ENCODE measurements around the gene OTUB2.
A peak's percentile ranks its signal among the peaks of the same experiment; 100 is the strongest.

The OTUB2 gene

DNA sequence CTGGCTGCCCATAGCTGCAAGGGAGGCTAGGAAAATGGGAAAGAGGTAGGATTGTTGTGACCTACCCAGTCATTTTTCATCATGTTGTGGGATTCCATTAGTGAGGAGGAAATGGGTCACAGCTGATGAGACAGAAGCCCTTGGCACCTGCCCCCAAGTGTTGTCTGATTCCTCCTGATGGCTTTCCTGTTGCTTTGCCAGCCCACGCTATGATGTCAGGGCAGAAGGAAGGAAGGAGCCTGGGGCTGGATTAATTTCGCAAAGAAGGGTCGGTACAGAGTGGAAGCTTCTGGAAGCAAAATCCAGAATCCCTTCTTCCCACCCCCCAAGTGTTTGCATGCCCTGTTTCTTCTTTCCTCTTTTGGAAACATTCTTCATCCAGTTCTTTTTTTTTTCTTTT lies 8.7 kb downstream of the OTUB2 start:
- peaks cover 3% of the 10 kb centered on the region for H3K27me3 ChIP-seq (ENCODE audit: insufficient read depth, low read length, poor library complexity)
- ATAC-seq (ENCODE audit: insufficient read depth, low read depth) (no peak), DNase-seq (no peak)
- no peaks in the 10 kb centered on the region for H3K9me3 ChIP-seq (ENCODE audit: insufficient read depth, low read length, severe bottlenecking)
- no peaks in the 10 kb centered on the region for H3K79me2 ChIP-seq (ENCODE audit: insufficient read depth, low read length)
- no peak overlapping the region for H3K9ac ChIP-seq (ENCODE audit: low read depth, low read length)
- no peak overlapping the region for H3K4me2 ChIP-seq (ENCODE audit: insufficient read depth, low read length)
- H3K4me1 ChIP-seq (ENCODE audit: insufficient read depth, low read length): no peaks in the 10 kb centered on the region
- H3K4me3 ChIP-seq (ENCODE audit: low read depth in 1 of 2, low read length in 2 of 2): no peak overlapping the region
- no peaks in the 10 kb centered on the region for H3K36me3 ChIP-seq (ENCODE audit: insufficient read depth, low read length)
- H4K20me1 ChIP-seq (ENCODE audit: insufficient read depth, low read length): peaks cover under 1% of the 10 kb centered on the region; the same call in 1 of the 2 replicates
- H3K27ac ChIP-seq (ENCODE audit: low read length): no peak overlapping the region
- H2AFZ ChIP-seq (ENCODE audit: low read depth, low read length): no peak overlapping the region
- TF ChIP-seq, protein P1, sequence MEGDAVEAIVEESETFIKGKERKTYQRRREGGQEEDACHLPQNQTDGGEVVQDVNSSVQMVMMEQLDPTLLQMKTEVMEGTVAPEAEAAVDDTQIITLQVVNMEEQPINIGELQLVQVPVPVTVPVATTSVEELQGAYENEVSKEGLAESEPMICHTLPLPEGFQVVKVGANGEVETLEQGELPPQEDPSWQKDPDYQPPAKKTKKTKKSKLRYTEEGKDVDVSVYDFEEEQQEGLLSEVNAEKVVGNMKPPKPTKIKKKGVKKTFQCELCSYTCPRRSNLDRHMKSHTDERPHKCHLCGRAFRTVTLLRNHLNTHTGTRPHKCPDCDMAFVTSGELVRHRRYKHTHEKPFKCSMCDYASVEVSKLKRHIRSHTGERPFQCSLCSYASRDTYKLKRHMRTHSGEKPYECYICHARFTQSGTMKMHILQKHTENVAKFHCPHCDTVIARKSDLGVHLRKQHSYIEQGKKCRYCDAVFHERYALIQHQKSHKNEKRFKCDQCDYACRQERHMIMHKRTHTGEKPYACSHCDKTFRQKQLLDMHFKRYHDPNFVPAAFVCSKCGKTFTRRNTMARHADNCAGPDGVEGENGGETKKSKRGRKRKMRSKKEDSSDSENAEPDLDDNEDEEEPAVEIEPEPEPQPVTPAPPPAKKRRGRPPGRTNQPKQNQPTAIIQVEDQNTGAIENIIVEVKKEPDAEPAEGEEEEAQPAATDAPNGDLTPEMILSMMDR (IDR thresholded peaks at IDR 0.05; ENCODE audit: borderline replicate concordance, extremely low read depth, low read length, poor library complexity, severe bottlenecking): no peak
- TF ChIP-seq EZH2 (IDR thresholded peaks at IDR 0.05; ENCODE audit: borderline replicate concordance, low read depth, low read length, severe bottlenecking): no peak

DNA sequence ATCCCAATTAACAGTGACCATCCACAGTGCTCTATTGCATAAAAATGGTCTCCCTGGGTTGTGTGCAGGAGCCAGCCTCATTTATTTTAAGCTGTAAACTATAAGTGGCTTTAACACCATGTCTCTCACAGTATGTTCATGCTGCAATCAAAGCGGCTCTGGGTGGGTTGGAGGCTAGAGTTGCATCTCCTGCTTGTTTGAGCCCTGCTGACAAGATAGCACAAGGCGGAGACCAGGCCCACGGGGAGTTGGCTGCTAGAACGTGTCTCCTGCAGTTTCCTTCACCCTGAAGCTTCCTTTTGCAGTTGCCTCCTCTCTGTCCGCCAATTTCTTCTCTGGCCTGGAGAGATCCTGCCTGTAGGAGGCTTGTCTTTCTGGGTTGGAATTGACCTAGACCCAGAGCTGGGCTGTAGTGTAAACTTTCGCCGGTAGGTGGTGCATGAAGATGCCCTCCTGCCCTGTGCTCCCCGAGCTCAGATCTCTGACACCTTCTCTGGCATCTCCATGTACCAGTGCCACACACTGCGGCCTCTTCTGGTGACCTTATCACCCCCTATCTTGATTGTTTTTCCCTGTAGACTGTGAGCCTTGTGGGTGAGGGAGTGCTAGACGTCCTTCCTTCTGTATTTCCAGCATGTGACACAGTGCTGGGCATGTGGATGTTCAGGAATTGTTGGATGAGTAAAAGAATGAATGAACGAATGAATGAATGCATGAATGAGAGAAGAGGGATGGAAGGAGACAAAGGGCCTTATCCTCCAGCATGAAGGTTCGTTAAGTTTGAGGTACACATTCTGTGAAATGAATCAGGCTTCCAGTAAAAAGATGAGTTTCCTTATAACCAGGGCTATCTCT lies 10.4 kb downstream of the OTUB2 start:
- H2AFZ ChIP-seq (ENCODE audit: low read depth, low read length): no peak overlapping the region
- peak; percentile 73 for DNase-seq
- no peaks in the 10 kb centered on the region for H3K79me2 ChIP-seq (ENCODE audit: insufficient read depth, low read length)

DNA sequence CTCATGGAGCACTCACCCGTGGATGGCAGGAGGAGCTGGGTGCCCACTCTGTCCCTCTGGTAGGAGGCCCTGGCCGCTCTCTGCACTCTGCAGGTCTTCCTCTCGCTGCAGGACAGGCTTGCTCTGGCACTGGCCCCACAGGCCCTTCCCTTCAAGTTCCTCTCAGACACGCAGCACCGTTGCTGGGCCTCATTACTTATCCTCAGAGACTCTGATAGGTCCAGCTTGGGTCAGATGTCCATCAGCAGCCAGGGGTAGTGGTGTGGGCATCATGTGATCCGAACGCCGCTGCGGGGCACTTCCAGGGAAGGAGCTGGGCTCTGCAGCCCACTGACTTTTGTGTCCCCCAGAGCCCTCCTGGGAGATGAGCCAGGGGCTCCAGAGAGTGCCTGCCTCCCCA lies 11.8 kb downstream of the OTUB2 start:
- no peak for ATAC-seq (ENCODE audit: insufficient read depth, low read depth)
- H3K9ac ChIP-seq (ENCODE audit: low read depth, low read length): no peak overlapping the region
- no peak overlapping the region for H3K27ac ChIP-seq (ENCODE audit: low read length)
- H3K79me2 ChIP-seq (ENCODE audit: insufficient read depth, low read length): no peaks in the 10 kb centered on the region
- no peak for DNase-seq
- no peak overlapping the region for H3K4me2 ChIP-seq (ENCODE audit: insufficient read depth, low read length)
- TF ChIP-seq, protein P1 (IDR thresholded peaks at IDR 0.05; ENCODE audit: borderline replicate concordance, extremely low read depth, low read length, poor library complexity, severe bottlenecking): no peak
- TF ChIP-seq EZH2 (IDR thresholded peaks at IDR 0.05; ENCODE audit: borderline replicate concordance, low read depth, low read length, severe bottlenecking): no peak
- H4K20me1 ChIP-seq (ENCODE audit: insufficient read depth, low read length): peaks cover 7% of the 10 kb centered on the region
- H3K4me1 ChIP-seq (ENCODE audit: insufficient read depth, low read length): no peaks in the 10 kb centered on the region
- no peaks in the 10 kb centered on the region for H3K9me3 ChIP-seq (ENCODE audit: insufficient read depth, low read length, severe bottlenecking)
- no peaks in the 10 kb centered on the region for H3K36me3 ChIP-seq (ENCODE audit: insufficient read depth, low read length)
- H3K4me3 ChIP-seq (ENCODE audit: low read depth in 1 of 2, low read length in 2 of 2): no peak overlapping the region
- H2AFZ ChIP-seq (ENCODE audit: low read depth, low read length): no peak overlapping the region
- H3K27me3 ChIP-seq (ENCODE audit: insufficient read depth, low read length, poor library complexity): peaks cover 3% of the 10 kb centered on the region

More for the DNA sequence above, 10.4 kb downstream of the OTUB2 start:
- H3K4me2 ChIP-seq (ENCODE audit: insufficient read depth, low read length): no peak overlapping the region
- no peak overlapping the region for H3K9ac ChIP-seq (ENCODE audit: low read depth, low read length)
- peaks cover 7% of the 10 kb centered on the region for H4K20me1 ChIP-seq (ENCODE audit: insufficient read depth, low read length)
- TF ChIP-seq, protein P1 (IDR thresholded peaks at IDR 0.05; ENCODE audit: borderline replicate concordance, extremely low read depth, low read length, poor library complexity, severe bottlenecking): peak; percentile 91
- TF ChIP-seq EZH2 (IDR thresholded peaks at IDR 0.05; ENCODE audit: borderline replicate concordance, low read depth, low read length, severe bottlenecking): no peak
- peaks cover 3% of the 10 kb centered on the region for H3K27me3 ChIP-seq (ENCODE audit: insufficient read depth, low read length, poor library complexity)
- no peaks in the 10 kb centered on the region for H3K9me3 ChIP-seq (ENCODE audit: insufficient read depth, low read length, severe bottlenecking)
- ATAC-seq (ENCODE audit: insufficient read depth, low read depth): peak; percentile 98
- no peaks in the 10 kb centered on the region for H3K36me3 ChIP-seq (ENCODE audit: insufficient read depth, low read length)
- no peak overlapping the region for H3K27ac ChIP-seq (ENCODE audit: low read length)
- no peaks in the 10 kb centered on the region for H3K4me1 ChIP-seq (ENCODE audit: insufficient read depth, low read length)
- no peak overlapping the region for H3K4me3 ChIP-seq (ENCODE audit: low read depth in 1 of 2, low read length in 2 of 2)

Measured in DND-41 (cell line).